ENCODE data around the gene PSORS1C2.

DNA sequence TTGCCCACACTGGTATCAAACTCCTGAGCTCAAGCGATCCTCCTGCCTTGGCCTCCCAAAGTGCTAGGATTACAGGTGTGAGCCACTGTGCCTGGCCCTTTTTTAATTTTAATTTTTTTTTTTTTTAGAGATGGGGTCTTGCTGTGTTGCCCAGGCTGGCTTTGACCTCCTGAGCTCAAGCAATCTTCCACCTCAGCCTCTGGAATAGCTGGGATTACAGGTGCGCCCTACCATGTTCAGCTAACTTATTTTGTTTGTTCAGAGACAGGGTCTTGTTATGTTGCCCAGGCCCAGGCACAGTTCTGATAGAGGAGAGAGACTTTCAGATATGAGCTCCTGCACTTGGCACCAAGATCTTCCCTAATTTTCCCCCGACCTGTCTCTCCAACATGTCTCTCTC, 8.1 kb downstream of the PSORS1C2 start:
- no peak for TF ChIP-seq TAF1 (IDR thresholded peaks at IDR 0.05; ENCODE audit: low read depth, low read length)
- no peak for TF ChIP-seq POLR2A (IDR thresholded peaks at IDR 0.05; ENCODE audit: low read depth, low read length)
